Activated T-helper 2 cell treated with anti-CD3 and anti-CD28 coated beads, Interferon-gamma antibody, Interleukin-2, Interleukin-4, amounts not matched to agents 10 μg/mL and 5 μg/mL and 100 μg/mL, durations not matched to agents 14 hours and 24 hours and 36 hours (primary cell): Measurements from ENCODE around the gene AVEN. TPM values are rescaled to one million over a fixed set of nuclear protein-coding genes. Genes with fewer than 3 reads are reported as not detected.

ENCODE experiments used
- DNase-seq: peaks from one replicate; pipeline ENCODE4 v3.0.0; 2021; ENCODE audit warnings: low spot score
- H3K27ac Mint-ChIP-seq: one replicate; pipeline ENCODE4 v1.8.0; 2021; ENCODE audit warnings: mixed read lengths
- H3K27me3 Mint-ChIP-seq: one replicate; pipeline ENCODE4 v1.8.0; 2021; ENCODE audit warnings: low read depth, mixed read lengths
- H3K36me3 Mint-ChIP-seq: one replicate; pipeline ENCODE4 v1.8.0; 2021; ENCODE audit warnings: low read depth, mixed read lengths
- H3K4me1 Mint-ChIP-seq: one replicate; pipeline ENCODE4 v1.8.0; 2021; ENCODE audit warnings: low read depth, mixed read lengths
- H3K4me3 Mint-ChIP-seq: one replicate; pipeline ENCODE4 v1.8.0; 2021; ENCODE audit warnings: low read depth, mild to moderate bottlenecking, moderate library complexity, mixed read lengths
- H3K9me3 Mint-ChIP-seq: one replicate; pipeline ENCODE4 v1.8.0; 2021; ENCODE audit warnings: mixed read lengths
- intact Hi-C: fragments of 100-400 bp; cut with micrococcal nuclease; formaldehyde crosslinking; loops from one replicate; pipeline ENCODE4 v1.15.1; 2023
- total RNA-seq: library from RNA; stranded (reverse); gene quantifications from 2 replicates; pipeline ENCODE4 v1.2.3, GENCODE V29; 2022

AVEN gene
- total RNA-seq, 1 donor from 2014 or later: 19.8 TPM

DNA sequence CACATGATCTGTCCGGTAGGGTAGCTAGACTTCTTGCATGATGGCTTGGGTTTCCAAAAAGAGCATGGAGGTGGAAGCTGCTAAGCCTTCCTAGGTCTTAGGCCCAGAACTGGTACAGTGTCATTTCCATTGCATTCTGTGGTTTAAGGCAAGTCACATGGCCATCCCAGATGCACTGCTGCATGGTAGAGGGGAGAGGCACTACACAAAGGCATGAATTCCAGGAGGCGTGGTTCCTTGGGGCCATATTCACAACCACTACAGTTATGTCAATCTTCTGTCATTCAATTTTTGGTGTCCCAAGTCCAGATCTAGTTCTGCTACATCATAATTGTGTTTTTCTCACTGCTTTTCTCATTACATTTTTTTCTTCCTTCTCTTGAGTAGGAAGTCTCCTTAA, 192.9 kb downstream of the AVEN start:
- H3K4me3 Mint-ChIP-seq: no peak overlapping the region
- intact Hi-C loops: no loop called here
- no peak for DNase-seq
- H3K9me3 Mint-ChIP-seq: no peaks in the 10 kb centered on the region
- H3K27ac Mint-ChIP-seq: no peak overlapping the region
- no peaks in the 10 kb centered on the region for H3K36me3 Mint-ChIP-seq
- no peaks in the 10 kb centered on the region for H3K4me1 Mint-ChIP-seq
- H3K27me3 Mint-ChIP-seq: no peaks in the 10 kb centered on the region

- Mint-ChIP-seq H3K27ac (no peak overlapping the region), H3K4me3 (no peak overlapping the region)
- intact Hi-C loops: no loop called here
Measured at GRCh38 chr15:33844597-33844996, 194.4 kb downstream of the AVEN start.

GRCh38 chr15:33844186-33844585, 194.8 kb downstream of the AVEN start:
- intact Hi-C loops: no loop called here
- Mint-ChIP-seq H3K27me3 (no peaks in the 10 kb centered on the region), H3K27ac (no peak overlapping the region), H3K4me1 (no peaks in the 10 kb centered on the region), H3K36me3 (no peaks in the 10 kb centered on the region), H3K9me3 (no peaks in the 10 kb centered on the region), H3K4me3 (no peak overlapping the region)
- no peak for DNase-seq

More at GRCh38 chr15:33844597-33844996, 194.4 kb downstream of the AVEN start:
- H3K9me3 Mint-ChIP-seq: no peaks in the 10 kb centered on the region
- H3K36me3 Mint-ChIP-seq: no peaks in the 10 kb centered on the region
- H3K27me3 Mint-ChIP-seq: no peaks in the 10 kb centered on the region
- no peak for DNase-seq
- H3K4me1 Mint-ChIP-seq: no peaks in the 10 kb centered on the region

GRCh38 chr15:33840615-33841014, 198.4 kb downstream of the AVEN start:
- no peaks in the 10 kb centered on the region for H3K9me3 Mint-ChIP-seq
- no peaks in the 10 kb centered on the region for H3K36me3 Mint-ChIP-seq
- H3K4me1 Mint-ChIP-seq: no peaks in the 10 kb centered on the region
- no peak overlapping the region for H3K4me3 Mint-ChIP-seq
- peaks cover 3% of the 10 kb centered on the region for H3K27me3 Mint-ChIP-seq
- DNase-seq: no peak
- intact Hi-C loops: no loop called here
- H3K27ac Mint-ChIP-seq: no peak overlapping the region

- DNase-seq: no peak
- Mint-ChIP-seq H3K4me3 (no peak overlapping the region), H3K27ac (no peak overlapping the region), H3K4me1 (no peaks in the 10 kb centered on the region), H3K27me3 (peaks cover 4% of the 10 kb centered on the region), H3K9me3 (no peaks in the 10 kb centered on the region), H3K36me3 (no peaks in the 10 kb centered on the region)
- intact Hi-C loops: no loop called here
Measured at GRCh38 chr15:33839540-33839939, 199.5 kb downstream of the AVEN start.

DNA sequence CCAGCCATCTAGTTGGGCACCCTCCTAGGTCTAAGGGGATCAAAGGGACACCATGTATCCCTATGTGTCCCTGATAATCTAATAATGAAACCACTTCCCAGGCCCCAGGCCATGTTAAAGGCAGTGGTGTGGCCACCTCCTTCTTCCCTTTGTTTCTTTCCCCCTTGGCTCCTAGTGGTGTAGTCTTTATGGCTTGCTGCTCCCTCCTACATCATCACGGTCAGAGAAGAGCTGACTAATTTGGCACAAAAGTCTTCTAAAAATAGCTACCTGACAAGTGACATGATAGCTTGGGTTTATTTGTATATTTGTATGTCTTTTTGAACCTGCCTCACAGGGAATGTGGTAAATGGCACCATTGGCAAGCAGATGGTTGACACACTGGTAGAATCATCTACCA, 201.7 kb downstream of the AVEN start:
- H3K4me3 Mint-ChIP-seq: no peak overlapping the region
- no peaks in the 10 kb centered on the region for H3K4me1 Mint-ChIP-seq
- H3K9me3 Mint-ChIP-seq: no peaks in the 10 kb centered on the region
- no peaks in the 10 kb centered on the region for H3K36me3 Mint-ChIP-seq
- H3K27ac Mint-ChIP-seq: no peak overlapping the region
- intact Hi-C loops: no loop called here
- DNase-seq: no peak
- H3K27me3 Mint-ChIP-seq: peaks cover 4% of the 10 kb centered on the region

DNA sequence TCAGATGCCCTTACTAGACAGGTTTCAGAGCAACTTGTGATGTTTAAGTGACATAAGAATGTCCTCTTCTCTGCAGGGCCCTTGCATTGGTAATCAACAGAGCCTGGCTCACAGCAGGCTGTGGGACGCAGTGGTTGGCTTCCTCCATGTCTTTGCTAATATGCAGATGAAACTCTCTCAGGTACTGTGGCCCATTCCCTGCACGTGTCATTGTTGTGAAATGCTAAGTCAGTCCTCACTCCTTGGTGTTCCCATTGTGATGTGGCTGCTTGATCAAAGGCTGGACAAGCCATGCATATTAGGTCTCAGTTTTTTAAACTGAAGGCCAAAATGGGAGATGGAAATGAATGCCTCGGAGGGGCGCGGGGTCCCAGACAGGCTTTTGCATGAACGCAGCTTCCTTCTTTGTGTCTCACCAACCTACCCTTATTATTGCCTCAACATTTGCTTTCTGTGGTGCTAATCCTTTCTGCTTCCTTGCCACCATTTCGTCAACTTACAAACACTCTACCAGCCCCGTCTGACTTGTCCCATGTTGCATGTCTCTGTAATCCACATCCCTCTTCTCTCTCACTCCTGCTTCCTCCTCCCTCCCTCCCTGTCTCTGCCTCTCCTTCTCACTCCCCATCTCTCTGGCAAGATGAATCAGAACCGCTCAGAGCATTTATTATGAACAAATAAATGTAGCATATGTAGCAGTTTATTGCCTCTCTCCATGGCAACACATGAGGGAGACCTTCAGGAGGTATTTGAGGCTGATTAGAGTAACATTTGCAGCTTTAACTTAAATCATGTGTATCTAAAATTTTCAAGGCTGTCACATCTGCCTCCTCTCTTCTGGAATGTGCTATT, 203.9 kb downstream of the AVEN start:
- H3K36me3 Mint-ChIP-seq: no peaks in the 10 kb centered on the region
- H3K4me1 Mint-ChIP-seq: no peaks in the 10 kb centered on the region
- intact Hi-C loops: no loop called here
- H3K4me3 Mint-ChIP-seq: no peak overlapping the region
- no peaks in the 10 kb centered on the region for H3K9me3 Mint-ChIP-seq
- peaks cover 4% of the 10 kb centered on the region for H3K27me3 Mint-ChIP-seq
- no peak for DNase-seq
- H3K27ac Mint-ChIP-seq: no peak overlapping the region

GRCh38 chr15:33831646-33832045, 207.4 kb downstream of the AVEN start:
- Mint-ChIP-seq H3K4me3 (no peak overlapping the region), H3K9me3 (no peaks in the 10 kb centered on the region), H3K27me3 (peaks cover 4% of the 10 kb centered on the region), H3K4me1 (no peaks in the 10 kb centered on the region), H3K27ac (no peak overlapping the region), H3K36me3 (no peaks in the 10 kb centered on the region)
- intact Hi-C loops: no loop called here
- DNase-seq: no peak

- Mint-ChIP-seq H3K36me3 (no peaks in the 10 kb centered on the region), H3K4me3 (no peak overlapping the region), H3K27me3 (no peaks in the 10 kb centered on the region), H3K27ac (no peak overlapping the region), H3K9me3 (no peaks in the 10 kb centered on the region), H3K4me1 (no peaks in the 10 kb centered on the region)
- DNase-seq: no peak
- intact Hi-C loops: no loop called here
Measured at GRCh38 chr15:33830351-33830750, 208.7 kb downstream of the AVEN start.

GRCh38 chr15:33826201-33826600, 212.8 kb downstream of the AVEN start:
- no peaks in the 10 kb centered on the region for H3K36me3 Mint-ChIP-seq
- no peaks in the 10 kb centered on the region for H3K27me3 Mint-ChIP-seq

GRCh38 chr15:33825453-33825852, 213.6 kb downstream of the AVEN start:
- Mint-ChIP-seq H3K27ac (no peak overlapping the region), H3K36me3 (no peaks in the 10 kb centered on the region), H3K9me3 (no peaks in the 10 kb centered on the region), H3K27me3 (no peaks in the 10 kb centered on the region), H3K4me1 (no peaks in the 10 kb centered on the region), H3K4me3 (no peak overlapping the region)
- intact Hi-C loops: no loop called here
- no peak for DNase-seq

More at GRCh38 chr15:33826201-33826600, 212.8 kb downstream of the AVEN start:
- Mint-ChIP-seq H3K27ac (no peak overlapping the region), H3K4me1 (no peaks in the 10 kb centered on the region), H3K9me3 (no peaks in the 10 kb centered on the region), H3K4me3 (no peak overlapping the region)
- intact Hi-C loops: no loop called here
- DNase-seq: no peak

DNA sequence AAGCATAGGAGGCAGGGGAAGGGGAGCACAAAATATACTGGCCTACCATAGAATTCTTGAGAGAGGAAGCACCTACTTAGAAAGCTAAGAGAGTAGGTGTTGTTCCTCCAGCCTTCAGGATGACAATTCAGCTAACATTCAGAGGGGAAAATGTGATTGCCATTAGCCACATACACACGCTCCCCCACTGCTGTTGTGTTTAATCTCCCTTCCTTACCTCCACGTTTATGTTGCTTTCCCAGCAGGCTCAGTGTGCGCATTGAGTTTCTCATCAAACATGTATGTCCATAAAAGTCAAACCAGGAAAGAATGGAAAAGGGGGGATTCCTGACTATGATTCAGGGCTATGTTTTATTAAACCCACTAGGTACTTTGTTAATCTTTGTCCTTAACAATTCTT, 215.9 kb downstream of the AVEN start:
- no peak overlapping the region for H3K27ac Mint-ChIP-seq
- H3K36me3 Mint-ChIP-seq: no peaks in the 10 kb centered on the region
- intact Hi-C loops: no loop called here
- no peak overlapping the region for H3K4me3 Mint-ChIP-seq
- DNase-seq: no peak
- no peaks in the 10 kb centered on the region for H3K4me1 Mint-ChIP-seq
- H3K9me3 Mint-ChIP-seq: no peaks in the 10 kb centered on the region
- H3K27me3 Mint-ChIP-seq: no peaks in the 10 kb centered on the region

- Mint-ChIP-seq H3K4me3 (no peak overlapping the region), H3K27me3 (no peaks in the 10 kb centered on the region), H3K9me3 (no peaks in the 10 kb centered on the region), H3K27ac (no peak overlapping the region), H3K4me1 (no peaks in the 10 kb centered on the region), H3K36me3 (no peaks in the 10 kb centered on the region)
- intact Hi-C loops: no loop called here
- no peak for DNase-seq
Measured at GRCh38 chr15:33822479-33822878, 216.5 kb downstream of the AVEN start.
